ENCODE data around the gene SENP3. TPM values are rescaled to one million over a fixed set of nuclear protein-coding genes. Genes with fewer than 3 reads are reported as not detected.

Gene SENP3
- total and polyA plus RNA-seq, 2 of the 13 experiments (the other 11 are each of a cell fraction or from before 2014, with no cell fraction given), result 55.8 to 75.4 TPM

DNA sequence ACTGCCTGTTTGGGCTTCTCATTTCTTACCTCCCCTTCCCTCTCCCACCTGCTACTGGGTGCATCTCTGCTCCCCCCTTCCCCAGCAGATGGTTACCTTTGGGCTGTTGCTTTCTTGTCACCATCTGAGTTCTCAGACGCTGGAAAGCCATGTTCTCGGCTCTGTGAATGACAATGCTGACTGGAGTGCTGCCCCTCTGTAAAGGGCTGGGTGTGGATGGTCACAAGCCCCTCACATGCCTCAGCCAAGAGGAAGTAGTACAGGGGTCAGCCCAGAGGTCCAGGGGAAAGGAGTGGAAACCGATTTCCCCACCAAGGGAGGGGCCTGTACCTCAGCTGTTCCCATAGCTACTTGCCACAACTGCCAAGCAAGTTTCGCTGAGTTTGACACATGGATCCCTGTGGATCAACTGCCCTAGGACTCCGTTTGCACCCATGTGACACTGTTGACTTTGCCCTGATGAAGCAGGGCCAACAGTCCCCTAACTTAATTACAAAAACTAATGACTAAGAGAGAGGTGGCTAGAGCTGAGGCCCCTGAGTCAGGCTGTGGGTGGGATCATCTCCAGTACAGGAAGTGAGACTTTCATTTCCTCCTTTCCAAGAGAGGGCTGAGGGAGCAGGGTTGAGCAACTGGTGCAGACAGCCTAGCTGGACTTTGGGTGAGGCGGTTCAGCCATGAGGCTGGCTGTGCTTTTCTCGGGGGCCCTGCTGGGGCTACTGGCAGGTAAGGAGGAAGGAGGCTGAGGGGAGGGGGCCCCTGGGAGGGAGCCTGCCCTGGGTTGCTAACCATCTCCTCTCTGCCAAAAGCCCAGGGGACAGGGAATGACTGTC is 17.5 kb downstream of the SENP3 start, which contains the start of gene CD68 (continued):
- TF ChIP-seq, protein P1, sequence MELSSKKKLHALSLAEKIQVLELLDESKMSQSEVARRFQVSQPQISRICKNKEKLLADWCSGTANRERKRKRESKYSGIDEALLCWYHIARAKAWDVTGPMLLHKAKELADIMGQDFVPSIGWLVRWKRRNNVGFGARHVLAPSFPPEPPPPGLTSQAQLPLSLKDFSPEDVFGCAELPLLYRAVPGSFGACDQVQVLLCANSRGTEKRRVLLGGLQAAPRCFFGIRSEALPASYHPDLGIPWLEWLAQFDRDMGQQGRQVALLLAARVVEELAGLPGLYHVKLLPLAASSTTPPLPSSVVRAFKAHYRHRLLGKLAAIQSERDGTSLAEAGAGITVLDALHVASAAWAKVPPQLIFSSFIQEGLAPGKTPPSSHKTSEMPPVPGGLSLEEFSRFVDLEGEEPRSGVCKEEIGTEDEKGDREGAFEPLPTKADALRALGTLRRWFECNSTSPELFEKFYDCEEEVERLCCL (CRISPR knock-in tag; IDR thresholded peaks at IDR 0.05; ENCODE audit: borderline replicate concordance), result no peak
- peak; percentile 26 for TF ChIP-seq SKI (IDR thresholded peaks at IDR 0.05; ENCODE audit: partially characterized antibody)
- TF ChIP-seq, protein P2, sequence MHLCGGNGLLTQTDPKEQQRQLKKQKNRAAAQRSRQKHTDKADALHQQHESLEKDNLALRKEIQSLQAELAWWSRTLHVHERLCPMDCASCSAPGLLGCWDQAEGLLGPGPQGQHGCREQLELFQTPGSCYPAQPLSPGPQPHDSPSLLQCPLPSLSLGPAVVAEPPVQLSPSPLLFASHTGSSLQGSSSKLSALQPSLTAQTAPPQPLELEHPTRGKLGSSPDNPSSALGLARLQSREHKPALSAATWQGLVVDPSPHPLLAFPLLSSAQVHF (CRISPR knock-in tag; IDR thresholded peaks at IDR 0.05), result peak; percentile 49; the same call in 1 of the 2 replicates
- TF ChIP-seq HDAC6 (IDR thresholded peaks at IDR 0.05; ENCODE audit: low read depth, low read length), result no peak
- TF ChIP-seq ZNF768 (CRISPR knock-in tag; IDR thresholded peaks at IDR 0.05), result 0 out of 2 replicates have a peak, but pooled peaks have one; percentile 5
- TF ChIP-seq, protein P3, sequence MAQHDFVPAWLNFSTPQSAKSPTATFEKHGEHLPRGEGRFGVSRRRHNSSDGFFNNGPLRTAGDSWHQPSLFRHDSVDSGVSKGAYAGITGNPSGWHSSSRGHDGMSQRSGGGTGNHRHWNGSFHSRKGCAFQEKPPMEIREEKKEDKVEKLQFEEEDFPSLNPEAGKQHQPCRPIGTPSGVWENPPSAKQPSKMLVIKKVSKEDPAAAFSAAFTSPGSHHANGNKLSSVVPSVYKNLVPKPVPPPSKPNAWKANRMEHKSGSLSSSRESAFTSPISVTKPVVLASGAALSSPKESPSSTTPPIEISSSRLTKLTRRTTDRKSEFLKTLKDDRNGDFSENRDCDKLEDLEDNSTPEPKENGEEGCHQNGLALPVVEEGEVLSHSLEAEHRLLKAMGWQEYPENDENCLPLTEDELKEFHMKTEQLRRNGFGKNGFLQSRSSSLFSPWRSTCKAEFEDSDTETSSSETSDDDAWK (CRISPR knock-in tag; IDR thresholded peaks at IDR 0.05), result no peak
- TF ChIP-seq ZNF616 (CRISPR knock-in tag; IDR thresholded peaks at IDR 0.05; ENCODE audit: low read depth), result 0 out of 2 replicates have a peak, but pooled peaks have one; percentile 25
- TF ChIP-seq, protein P4, sequence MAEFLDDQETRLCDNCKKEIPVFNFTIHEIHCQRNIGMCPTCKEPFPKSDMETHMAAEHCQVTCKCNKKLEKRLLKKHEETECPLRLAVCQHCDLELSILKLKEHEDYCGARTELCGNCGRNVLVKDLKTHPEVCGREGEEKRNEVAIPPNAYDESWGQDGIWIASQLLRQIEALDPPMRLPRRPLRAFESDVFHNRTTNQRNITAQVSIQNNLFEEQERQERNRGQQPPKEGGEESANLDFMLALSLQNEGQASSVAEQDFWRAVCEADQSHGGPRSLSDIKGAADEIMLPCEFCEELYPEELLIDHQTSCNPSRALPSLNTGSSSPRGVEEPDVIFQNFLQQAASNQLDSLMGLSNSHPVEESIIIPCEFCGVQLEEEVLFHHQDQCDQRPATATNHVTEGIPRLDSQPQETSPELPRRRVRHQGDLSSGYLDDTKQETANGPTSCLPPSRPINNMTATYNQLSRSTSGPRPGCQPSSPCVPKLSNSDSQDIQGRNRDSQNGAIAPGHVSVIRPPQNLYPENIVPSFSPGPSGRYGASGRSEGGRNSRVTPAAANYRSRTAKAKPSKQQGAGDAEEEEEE (CRISPR knock-in tag; IDR thresholded peaks at IDR 0.05; ENCODE audit: borderline replicate concordance), result peak; percentile 83; the same call in 1 of the 2 replicates
- no peak; the same call in 1 of the 2 replicates for TF ChIP-seq CCDC6 (CRISPR knock-in tag; IDR thresholded peaks at IDR 0.05)
- TF ChIP-seq, protein P5, sequence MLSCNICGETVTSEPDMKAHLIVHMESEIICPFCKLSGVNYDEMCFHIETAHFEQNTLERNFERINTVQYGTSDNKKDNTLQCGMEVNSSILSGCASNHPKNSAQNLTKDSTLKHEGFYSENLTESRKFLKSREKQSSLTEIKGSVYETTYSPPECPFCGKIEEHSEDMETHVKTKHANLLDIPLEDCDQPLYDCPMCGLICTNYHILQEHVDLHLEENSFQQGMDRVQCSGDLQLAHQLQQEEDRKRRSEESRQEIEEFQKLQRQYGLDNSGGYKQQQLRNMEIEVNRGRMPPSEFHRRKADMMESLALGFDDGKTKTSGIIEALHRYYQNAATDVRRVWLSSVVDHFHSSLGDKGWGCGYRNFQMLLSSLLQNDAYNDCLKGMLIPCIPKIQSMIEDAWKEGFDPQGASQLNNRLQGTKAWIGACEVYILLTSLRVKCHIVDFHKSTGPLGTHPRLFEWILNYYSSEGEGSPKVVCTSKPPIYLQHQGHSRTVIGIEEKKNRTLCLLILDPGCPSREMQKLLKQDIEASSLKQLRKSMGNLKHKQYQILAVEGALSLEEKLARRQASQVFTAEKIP (CRISPR knock-in tag; IDR thresholded peaks at IDR 0.05; ENCODE audit: borderline replicate concordance), result no peak
- TF ChIP-seq TRIM24 (CRISPR knock-in tag; IDR thresholded peaks at IDR 0.05), result no peak
- no peak for TF ChIP-seq TCF7L2 (IDR thresholded peaks at IDR 0.05; ENCODE audit: low read depth, low read length)
- no peak for TF ChIP-seq NAIF1 (CRISPR knock-in tag; IDR thresholded peaks at IDR 0.05; ENCODE audit: borderline replicate concordance)
- peak; percentile 90; the same call in 1 of the 2 replicates for TF ChIP-seq ZNF598 (CRISPR knock-in tag; IDR thresholded peaks at IDR 0.05; ENCODE audit: borderline replicate concordance)
- TF ChIP-seq, protein P6, sequence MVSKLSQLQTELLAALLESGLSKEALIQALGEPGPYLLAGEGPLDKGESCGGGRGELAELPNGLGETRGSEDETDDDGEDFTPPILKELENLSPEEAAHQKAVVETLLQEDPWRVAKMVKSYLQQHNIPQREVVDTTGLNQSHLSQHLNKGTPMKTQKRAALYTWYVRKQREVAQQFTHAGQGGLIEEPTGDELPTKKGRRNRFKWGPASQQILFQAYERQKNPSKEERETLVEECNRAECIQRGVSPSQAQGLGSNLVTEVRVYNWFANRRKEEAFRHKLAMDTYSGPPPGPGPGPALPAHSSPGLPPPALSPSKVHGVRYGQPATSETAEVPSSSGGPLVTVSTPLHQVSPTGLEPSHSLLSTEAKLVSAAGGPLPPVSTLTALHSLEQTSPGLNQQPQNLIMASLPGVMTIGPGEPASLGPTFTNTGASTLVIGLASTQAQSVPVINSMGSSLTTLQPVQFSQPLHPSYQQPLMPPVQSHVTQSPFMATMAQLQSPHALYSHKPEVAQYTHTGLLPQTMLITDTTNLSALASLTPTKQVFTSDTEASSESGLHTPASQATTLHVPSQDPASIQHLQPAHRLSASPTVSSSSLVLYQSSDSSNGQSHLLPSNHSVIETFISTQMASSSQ (IDR thresholded peaks at IDR 0.05; ENCODE audit: low read depth), result no peak; the same call in 1 of the 2 replicates
- TF ChIP-seq, protein P6 (CRISPR knock-in tag; IDR thresholded peaks at IDR 0.05; ENCODE audit: borderline replicate concordance), result peak; percentile 28; the same call in 1 of the 2 replicates
